ENCODE results near the gene MADD. TPM values are rescaled to one million over a fixed set of nuclear protein-coding genes. Genes with fewer than 3 reads are reported as not detected.

MADD gene
- total RNA-seq, 1 experiment from 2014 or later = 41.0 TPM

DNA sequence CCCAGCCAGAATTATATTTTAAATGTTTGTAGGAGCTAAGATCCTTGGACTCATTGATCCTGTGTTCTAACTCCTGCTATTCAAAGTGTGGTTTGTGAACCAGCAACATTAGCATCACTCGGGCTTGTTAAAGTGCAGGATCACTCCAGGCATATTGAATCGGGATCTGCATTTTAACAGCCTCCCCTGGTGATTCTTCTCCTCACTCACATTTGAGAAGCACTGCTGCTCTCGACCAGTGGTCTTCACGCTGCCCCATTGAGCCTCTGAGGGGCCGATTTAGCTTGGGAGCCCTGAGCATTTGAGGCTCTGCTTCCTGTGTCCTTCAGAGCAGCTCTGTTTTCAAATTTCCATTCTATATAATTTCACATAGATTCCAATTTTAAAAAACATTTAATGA lies 10.9 kb downstream of the MADD start:
- H2BK12ac ChIP-seq (ENCODE audit: insufficient read length, low read depth, low read length) = no peak overlapping the region
- no peaks in the 10 kb centered on the region for H3K9me3 ChIP-seq (ENCODE audit: control insufficient read depth, low read depth, low read length)
- H3K79me2 ChIP-seq (ENCODE audit: insufficient read depth, low read length) = no peaks in the 10 kb centered on the region
- H3K23me2 ChIP-seq (ENCODE audit: insufficient read length, low read depth, low read length, poor library complexity, severe bottlenecking) = no peaks in the 10 kb centered on the region
- no peaks in the 10 kb centered on the region for H3K79me1 ChIP-seq (ENCODE audit: insufficient read depth, low read depth, low read length, poor library complexity, severe bottlenecking)
- no peak overlapping the region for H3K4me2 ChIP-seq (ENCODE audit: insufficient read depth, insufficient read length, low read length)
- H4K20me1 ChIP-seq (ENCODE audit: control insufficient read depth, insufficient read depth, insufficient read length) = no peaks in the 10 kb centered on the region
- no peaks in the 10 kb centered on the region for H3K4me1 ChIP-seq (ENCODE audit: insufficient read depth, low read length)
- no peak overlapping the region for H2BK20ac ChIP-seq (ENCODE audit: low read depth, low read length, poor library complexity, severe bottlenecking)
- Mint-ChIP-seq H3K36me3 (ENCODE audit: insufficient read depth in 1 of 3, low read depth in 3 of 3) (peaks cover 39 to 83% (median 74%) of the 10 kb centered on the region in 3 experiments; a peak in 6 of 7 replicates), H3K4me1 (peaks cover 2 to 19% of the 10 kb centered on the region in 2 experiments; a peak in 3 of 4 replicates), H3K9me3 (no peaks in the 10 kb centered on the region), H3K4me3 (peak overlapping the region in 1 of 2 experiments; percentile 19; a peak in 1 of 5 replicates), H3K27ac (peak overlapping the region in 2 of 3 experiments; percentile 62 to 75; a peak in 6 of 7 replicates), H3K27me3 (ENCODE audit: low read depth) (no peaks in the 10 kb centered on the region)
- WGBS (ENCODE audit: extremely low coverage, insufficient read length, low lambda C conversion rate) = no CpG with 5 or more reads among the region's 5 CpGs
- no peak overlapping the region for H3T11ph ChIP-seq (ENCODE audit: low read length)
- no peak overlapping the region for H2AK5ac ChIP-seq (ENCODE audit: insufficient read length, low read length)
- H4K91ac ChIP-seq (ENCODE audit: insufficient read length, low read depth, low read length) = no peak overlapping the region
- H3K4ac ChIP-seq (ENCODE audit: low read depth, low read length) = no peak overlapping the region
- H2AFZ ChIP-seq (ENCODE audit: low read length) = no peak overlapping the region
- TF ChIP-seq, protein P1, sequence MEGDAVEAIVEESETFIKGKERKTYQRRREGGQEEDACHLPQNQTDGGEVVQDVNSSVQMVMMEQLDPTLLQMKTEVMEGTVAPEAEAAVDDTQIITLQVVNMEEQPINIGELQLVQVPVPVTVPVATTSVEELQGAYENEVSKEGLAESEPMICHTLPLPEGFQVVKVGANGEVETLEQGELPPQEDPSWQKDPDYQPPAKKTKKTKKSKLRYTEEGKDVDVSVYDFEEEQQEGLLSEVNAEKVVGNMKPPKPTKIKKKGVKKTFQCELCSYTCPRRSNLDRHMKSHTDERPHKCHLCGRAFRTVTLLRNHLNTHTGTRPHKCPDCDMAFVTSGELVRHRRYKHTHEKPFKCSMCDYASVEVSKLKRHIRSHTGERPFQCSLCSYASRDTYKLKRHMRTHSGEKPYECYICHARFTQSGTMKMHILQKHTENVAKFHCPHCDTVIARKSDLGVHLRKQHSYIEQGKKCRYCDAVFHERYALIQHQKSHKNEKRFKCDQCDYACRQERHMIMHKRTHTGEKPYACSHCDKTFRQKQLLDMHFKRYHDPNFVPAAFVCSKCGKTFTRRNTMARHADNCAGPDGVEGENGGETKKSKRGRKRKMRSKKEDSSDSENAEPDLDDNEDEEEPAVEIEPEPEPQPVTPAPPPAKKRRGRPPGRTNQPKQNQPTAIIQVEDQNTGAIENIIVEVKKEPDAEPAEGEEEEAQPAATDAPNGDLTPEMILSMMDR (conservative IDR thresholded peaks at IDR 0.05) = no peak
- no peak overlapping the region for H2BK15ac ChIP-seq (ENCODE audit: low read depth, low read length)
- H3K27ac ChIP-seq (ENCODE audit: insufficient read length, low read depth, low read length) = no peak overlapping the region
- no peak overlapping the region for H4K8ac ChIP-seq (replicated peaks; ENCODE audit: insufficient read length, low read depth, low read length)
- no peak overlapping the region for H3K14ac ChIP-seq (ENCODE audit: insufficient read depth, low read length)
- no peaks in the 10 kb centered on the region for H3K27me3 ChIP-seq (ENCODE audit: insufficient read depth, low read length)
- H2BK120ac ChIP-seq (ENCODE audit: low read depth, low read length, poor library complexity, severe bottlenecking) = no peak overlapping the region
- H3K23ac ChIP-seq (ENCODE audit: insufficient read length, low read depth, low read length) = no peak overlapping the region
- DNase-seq = no peak
- H3K18ac ChIP-seq (ENCODE audit: insufficient read length, low read depth, low read length) = no peak overlapping the region
- H3K9ac ChIP-seq (ENCODE audit: extremely low read depth, insufficient read length, low read length) = no peak overlapping the region
- H4K5ac ChIP-seq (ENCODE audit: insufficient read length, low read depth, low read length) = no peak overlapping the region
- H3K56ac ChIP-seq (ENCODE audit: insufficient read length, low read depth, low read length) = no peak overlapping the region
- H2BK5ac ChIP-seq (ENCODE audit: insufficient read length, low read length) = no peak overlapping the region
